OCI-LY7 (cell line): ENCODE results near the gene APOD. TPM values are rescaled to one million over a fixed set of nuclear protein-coding genes. Genes with fewer than 3 reads are reported as not detected.

Source experiments
- BruUV-seq: library from RNA; stranded (reverse); fragments of 400-500 nt; replicated peaks from 2 replicates; lab custom pipeline; 2021; lab: Mats Ljungman, UMichigan
- CTCF ChIA-PET: fragments of 300-600 bp; sonication (Branson Sonifier 250); formaldehyde crosslinking; loops from one replicate; lab custom pipeline; 2022; ENCODE audit warnings: antibody characterized with exemption; ENCODE audit not compliant: unreplicated experiment; lab: Charles Lee
- POLR2A ChIA-PET: fragments of 300-600 bp; sonication (Branson Sonifier 250); formaldehyde crosslinking; loops from one replicate; lab custom pipeline; 2022; ENCODE audit warnings: antibody characterized with exemption; lab: Charles Lee
- DNase-seq: peaks from one replicate; pipeline ENCODE4 v3.0.0-alpha.2; 2015; ENCODE audit warnings: low spot score
- H2AFZ ChIP-seq: fragments of 200-600 bp; sonication (generic), shearing (Covaris generic); 2 replicates; pipeline ENCODE4 v1.6.1; 2014; ENCODE audit warnings: mild to moderate bottlenecking, antibody characterized with exemption, low read length, moderate library complexity
- H3K27ac ChIP-seq: fragments of 200-600 bp; sonication (generic); 2 replicates; pipeline ENCODE4 v1.5.1; 2014; ENCODE audit warnings: mixed run types, low read depth, mild to moderate bottlenecking, moderate library complexity, low read length, inconsistent platforms; ENCODE audit not compliant: poor library complexity, severe bottlenecking
- H3K36me3 ChIP-seq: fragments of 200-600 bp; sonication (generic); 2 replicates; pipeline ENCODE4 v1.6.1; 2014; ENCODE audit warnings: mild to moderate bottlenecking, antibody characterized with exemption, low read length, moderate library complexity, mixed read lengths; ENCODE audit not compliant: insufficient read depth
- H3K4me1 ChIP-seq: fragments of 200-600 bp; sonication (generic); 2 replicates; pipeline ENCODE4 v1.5.1; 2014; ENCODE audit warnings: mild to moderate bottlenecking, low read length; ENCODE audit not compliant: insufficient read depth, poor library complexity, severe bottlenecking
- H3K4me2 ChIP-seq: fragments of 200-600 bp; sonication (generic); 2 replicates; pipeline ENCODE4 v1.6.1; 2014; ENCODE audit warnings: mild to moderate bottlenecking, low read length
- H3K4me3 ChIP-seq: fragments of 200-600 bp; sonication (generic); 2 replicates; pipeline ENCODE4 v1.5.1; 2014; ENCODE audit warnings: mild to moderate bottlenecking, low read depth, low read length; ENCODE audit not compliant: poor library complexity, severe bottlenecking
- H3K79me2 ChIP-seq: fragments of 200-600 bp; sonication (generic); 2 replicates; pipeline ENCODE4 v1.6.1; 2016; ENCODE audit warnings: low read depth, mild to moderate bottlenecking, low read length, moderate library complexity, mixed read lengths; ENCODE audit not compliant: insufficient read depth
- H3K9me2 ChIP-seq: fragments of 200-600 bp; sonication (generic); 2 replicates; pipeline ENCODE4 v1.6.1; 2016; ENCODE audit warnings: mild to moderate bottlenecking, low read length, mixed read lengths; ENCODE audit not compliant: insufficient read depth
- H3K9me3 ChIP-seq: fragments of 200-600 bp; sonication (generic); 2 replicates; pipeline ENCODE4 v1.6.1; 2014; ENCODE audit warnings: mild to moderate bottlenecking, mixed run types, low read length, mixed read lengths
- H4K20me1 ChIP-seq: fragments of 200-600 bp; sonication (generic); 2 replicates; pipeline ENCODE4 v1.6.1; 2014; ENCODE audit warnings: mild to moderate bottlenecking, antibody characterized with exemption, low read length, moderate library complexity, mixed read lengths; ENCODE audit not compliant: insufficient read depth
- CTCF ChIP-seq: fragments of 200-600 bp; sonication (generic); conservative IDR thresholded peaks from 2 replicates; pipeline ENCODE4 v1.5.1; 2014; ENCODE audit warnings: mild to moderate bottlenecking, antibody characterized with exemption, low read length, moderate library complexity, mixed read lengths
- EZH2phosphoT487 ChIP-seq: fragments of 200-600 bp; sonication (generic); IDR thresholded peaks from 2 replicates; pipeline ENCODE4 v1.6.1; 2018; ENCODE audit warnings: low read depth, borderline replicate concordance, mild to moderate bottlenecking, mixed run types, antibody characterized with exemption, low read length, moderate library complexity, mixed read lengths
- intact Hi-C: fragments of 100-400 bp; cut with micrococcal nuclease; formaldehyde crosslinking; loops from one replicate; pipeline ENCODE4 v1.10.0; 2022; ENCODE audit not compliant: unreplicated experiment
- total RNA-seq, 2 experiments: library from RNA; depleted of rRNA in 1 of 2; stranded (reverse); fragments of >200 nt in 1 of 2; shearing (Covaris generic) in 1 of 2; gene quantifications; 2 replicates each; pipeline ENCODE4 v1.2.3, GENCODE V29; 2014 to 2022

APOD gene
- total RNA-seq, 2 experiments from 2014 or later = not detected

GRCh38 chr3:195579281-195579680, 4.5 kb downstream of the APOD start:
- Histone ChIP-seq H3K4me2 (no peak overlapping the region), H3K36me3 (no peaks in the 10 kb centered on the region), H4K20me1 (no peaks in the 10 kb centered on the region), H3K27ac (no peak overlapping the region), H3K79me2 (no peaks in the 10 kb centered on the region), H3K9me3 (no peaks in the 10 kb centered on the region), H3K4me1 (peaks cover 3% of the 10 kb centered on the region), H3K9me2 (no peaks in the 10 kb centered on the region), H2AFZ (no peak overlapping the region), H3K4me3 (no peak overlapping the region)
- no peak for DNase-seq
- CTCF ChIA-PET = interaction anchor here (0.5 kb wide), 1 partner anchor 839 kb away, joined by 3 read pairs; no protein-coding TSS in a partner anchor
- intact Hi-C loops = no loop called here
- TF ChIP-seq CTCF (no peak), EZH2phosphoT487 (no peak)
- POLR2A ChIA-PET = no interaction called here
- BruUV-seq = no TSS peak

- no peaks in the 10 kb centered on the region for H4K20me1 ChIP-seq
- DNase-seq = no peak
- H2AFZ ChIP-seq = no peak overlapping the region
- H3K9me2 ChIP-seq = no peaks in the 10 kb centered on the region
- intact Hi-C loops = no loop called here
- CTCF ChIA-PET = no interaction called here
- H3K79me2 ChIP-seq = no peaks in the 10 kb centered on the region
- no peaks in the 10 kb centered on the region for H3K9me3 ChIP-seq
- H3K4me3 ChIP-seq = no peak overlapping the region
- POLR2A ChIA-PET = interaction anchor here (1.1 kb wide), 1 partner anchor 18 kb away, joined by 4 read pairs; no protein-coding TSS in a partner anchor
- H3K4me1 ChIP-seq = peaks cover 3% of the 10 kb centered on the region
- no peak overlapping the region for H3K4me2 ChIP-seq
- no TSS peak for BruUV-seq
- TF ChIP-seq CTCF = no peak
- no peak for TF ChIP-seq EZH2phosphoT487
- no peaks in the 10 kb centered on the region for H3K36me3 ChIP-seq
- H3K27ac ChIP-seq = no peak overlapping the region
These were observed 5.2 kb downstream of the APOD start for GRCh38 chr3:195578565-195578964.

- Histone ChIP-seq H3K36me3 (no peaks in the 10 kb centered on the region), H3K9me3 (no peaks in the 10 kb centered on the region), H3K79me2 (no peaks in the 10 kb centered on the region), H3K27ac (no peak overlapping the region), H2AFZ (no peak overlapping the region), H3K4me2 (no peak overlapping the region), H3K4me3 (no peak overlapping the region), H3K4me1 (peaks cover 3% of the 10 kb centered on the region), H4K20me1 (no peaks in the 10 kb centered on the region), H3K9me2 (no peaks in the 10 kb centered on the region)
- no peak for TF ChIP-seq CTCF
- no peak for TF ChIP-seq EZH2phosphoT487
- no peak for DNase-seq
- intact Hi-C loops = no loop called here
- POLR2A ChIA-PET = interaction anchor here (1.1 kb wide), 1 partner anchor 19 kb away, joined by 4 read pairs; no protein-coding TSS in a partner anchor
- no TSS peak for BruUV-seq
- CTCF ChIA-PET = no interaction called here
These were observed 6.0 kb downstream of the APOD start for GRCh38 chr3:195577645-195578177.
